Measurements from ENCODE around the gene CD46.

Gene CD46

GRCh38 chr1:207831517-207832327 lies 79.9 kb downstream of the CD46 start:
- no peak for DNase-seq

- no peak for DNase-seq
These were observed 80.9 kb downstream of the CD46 start for GRCh38 chr1:207832796-207833195.

GRCh38 chr1:207833381-207833780 lies 81.5 kb downstream of the CD46 start:
- DNase-seq: no peak

- no peak for DNase-seq
These were observed 82.3 kb downstream of the CD46 start for GRCh38 chr1:207833956-207834660.

- DNase-seq: no peak
These were observed 84.1 kb downstream of the CD46 start for GRCh38 chr1:207835958-207836357.

GRCh38 chr1:207836591-207837347 lies 84.9 kb downstream of the CD46 start:
- no peak for DNase-seq

GRCh38 chr1:207837673-207838072 lies 85.8 kb downstream of the CD46 start:
- no peak for DNase-seq

GRCh38 chr1:207838156-207839082 lies 86.6 kb downstream of the CD46 start:
- DNase-seq: no peak

- no peak for DNase-seq
These were observed 87.2 kb downstream of the CD46 start for GRCh38 chr1:207839083-207839413.

- DNase-seq: no peak
These were observed 88.5 kb downstream of the CD46 start for GRCh38 chr1:207840380-207840779.

- DNase-seq: no peak
These were observed 89.4 kb downstream of the CD46 start for GRCh38 chr1:207841293-207841692.

GRCh38 chr1:207841901-207842300 lies 90.0 kb downstream of the CD46 start:
- DNase-seq: no peak

GRCh38 chr1:207842506-207842905 lies 90.7 kb downstream of the CD46 start:
- no peak for DNase-seq

- DNase-seq: no peak
These were observed 92.5 kb downstream of the CD46 start for GRCh38 chr1:207844371-207844770.
